ENCODE data around the gene LCE1F.

The LCE1F gene
- long read RNA-seq: 0 reads

DNA sequence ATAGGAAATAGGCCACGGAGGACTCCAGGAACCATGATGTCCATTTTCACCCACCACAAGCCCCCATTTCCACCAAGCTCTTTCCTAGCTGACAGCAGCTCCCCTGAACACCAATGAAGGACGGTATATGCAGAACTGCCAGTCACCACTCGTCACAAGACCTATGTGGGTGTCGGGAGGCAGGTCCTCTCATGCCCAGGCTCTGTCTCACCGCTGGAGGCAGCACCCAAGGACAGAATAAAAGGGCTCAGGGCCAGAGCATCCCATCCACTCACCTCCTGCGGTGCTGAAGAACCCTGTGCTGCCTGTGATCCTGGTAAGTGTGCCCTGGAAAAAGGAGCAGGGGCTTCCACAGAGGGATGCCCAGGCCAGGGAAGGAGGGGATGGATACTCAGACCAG is at the start of gene LCE1F:
TSS of gene LCE1F (plus strand) at position 266 of the 400 bp plus-strand sequence. CDS start 1,232 bp downstream, outside the sequence.
- Histone ChIP-seq H3K27me3 (ENCODE audit: insufficient read depth, poor library complexity, severe bottlenecking) (no peaks in the 10 kb centered on the region), H3K4me3 (replicated peaks; ENCODE audit: insufficient read depth, low read length) (no peak within 1 kb of the TSS), H3K27ac (replicated peaks) (no peak within 1 kb of the TSS)
- no peak for DNase-seq (ENCODE audit: low read depth in 1 of 2, low spot score in 1 of 2)
- TF ChIP-seq CTCF (IDR thresholded peaks at IDR 0.05; ENCODE audit: insufficient read depth, low read length): no peak
- TF ChIP-seq SPI1 (IDR thresholded peaks at IDR 0.05; ENCODE audit: borderline replicate concordance, low read depth): no peak
- TF ChIP-seq, protein P1, sequence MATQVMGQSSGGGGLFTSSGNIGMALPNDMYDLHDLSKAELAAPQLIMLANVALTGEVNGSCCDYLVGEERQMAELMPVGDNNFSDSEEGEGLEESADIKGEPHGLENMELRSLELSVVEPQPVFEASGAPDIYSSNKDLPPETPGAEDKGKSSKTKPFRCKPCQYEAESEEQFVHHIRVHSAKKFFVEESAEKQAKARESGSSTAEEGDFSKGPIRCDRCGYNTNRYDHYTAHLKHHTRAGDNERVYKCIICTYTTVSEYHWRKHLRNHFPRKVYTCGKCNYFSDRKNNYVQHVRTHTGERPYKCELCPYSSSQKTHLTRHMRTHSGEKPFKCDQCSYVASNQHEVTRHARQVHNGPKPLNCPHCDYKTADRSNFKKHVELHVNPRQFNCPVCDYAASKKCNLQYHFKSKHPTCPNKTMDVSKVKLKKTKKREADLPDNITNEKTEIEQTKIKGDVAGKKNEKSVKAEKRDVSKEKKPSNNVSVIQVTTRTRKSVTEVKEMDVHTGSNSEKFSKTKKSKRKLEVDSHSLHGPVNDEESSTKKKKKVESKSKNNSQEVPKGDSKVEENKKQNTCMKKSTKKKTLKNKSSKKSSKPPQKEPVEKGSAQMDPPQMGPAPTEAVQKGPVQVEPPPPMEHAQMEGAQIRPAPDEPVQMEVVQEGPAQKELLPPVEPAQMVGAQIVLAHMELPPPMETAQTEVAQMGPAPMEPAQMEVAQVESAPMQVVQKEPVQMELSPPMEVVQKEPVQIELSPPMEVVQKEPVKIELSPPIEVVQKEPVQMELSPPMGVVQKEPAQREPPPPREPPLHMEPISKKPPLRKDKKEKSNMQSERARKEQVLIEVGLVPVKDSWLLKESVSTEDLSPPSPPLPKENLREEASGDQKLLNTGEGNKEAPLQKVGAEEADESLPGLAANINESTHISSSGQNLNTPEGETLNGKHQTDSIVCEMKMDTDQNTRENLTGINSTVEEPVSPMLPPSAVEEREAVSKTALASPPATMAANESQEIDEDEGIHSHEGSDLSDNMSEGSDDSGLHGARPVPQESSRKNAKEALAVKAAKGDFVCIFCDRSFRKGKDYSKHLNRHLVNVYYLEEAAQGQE (IDR thresholded peaks at IDR 0.05; ENCODE audit: insufficient replicate concordance, low read depth): no peak
- TF ChIP-seq POLR2AphosphoS5 (IDR thresholded peaks at IDR 0.05; ENCODE audit: low read depth): no peak
- no peak for TF ChIP-seq GABPA (IDR thresholded peaks at IDR 0.05; ENCODE audit: low read depth)

GRCh38 chr1:152725261-152725660 is 49.7 kb upstream of the LCE1F start:
- TF ChIP-seq POLR2AphosphoS5 (IDR thresholded peaks at IDR 0.05; ENCODE audit: low read depth): no peak
- TF ChIP-seq CTCF (IDR thresholded peaks at IDR 0.05; ENCODE audit: insufficient read depth, low read length): no peak
- TF ChIP-seq SPI1 (IDR thresholded peaks at IDR 0.05; ENCODE audit: borderline replicate concordance, low read depth): no peak
- TF ChIP-seq, protein P1 (IDR thresholded peaks at IDR 0.05; ENCODE audit: insufficient replicate concordance, low read depth): no peak
- TF ChIP-seq GABPA (IDR thresholded peaks at IDR 0.05; ENCODE audit: low read depth): no peak
- no peak for DNase-seq (ENCODE audit: low read depth in 1 of 2, low spot score in 1 of 2)
- H3K27ac ChIP-seq (replicated peaks): no peak overlapping the region

GRCh38 chr1:152728986-152729385 is 46.0 kb upstream of the LCE1F start:
- Histone ChIP-seq H3K27me3 (ENCODE audit: insufficient read depth, poor library complexity, severe bottlenecking) (peaks cover 6% of the 10 kb centered on the region), H3K27ac (replicated peaks) (no peak overlapping the region), H3K4me3 (replicated peaks; ENCODE audit: insufficient read depth, low read length) (no peak overlapping the region)
- no peak for DNase-seq (ENCODE audit: low read depth in 1 of 2, low spot score in 1 of 2)
- TF ChIP-seq GABPA (IDR thresholded peaks at IDR 0.05; ENCODE audit: low read depth): no peak
- no peak for TF ChIP-seq POLR2AphosphoS5 (IDR thresholded peaks at IDR 0.05; ENCODE audit: low read depth)
- TF ChIP-seq, protein P1 (IDR thresholded peaks at IDR 0.05; ENCODE audit: insufficient replicate concordance, low read depth): no peak
- no peak for TF ChIP-seq SPI1 (IDR thresholded peaks at IDR 0.05; ENCODE audit: borderline replicate concordance, low read depth)
- no peak for TF ChIP-seq CTCF (IDR thresholded peaks at IDR 0.05; ENCODE audit: insufficient read depth, low read length)

More at GRCh38 chr1:152725261-152725660, 49.7 kb upstream of the LCE1F start:
- no peaks in the 10 kb centered on the region for H3K27me3 ChIP-seq (ENCODE audit: insufficient read depth, poor library complexity, severe bottlenecking)
- H3K4me3 ChIP-seq (replicated peaks; ENCODE audit: insufficient read depth, low read length): no peak overlapping the region
